ENCODE measurements around the gene MYH8.

MYH8 gene

GRCh38 chr17:10421900-10422542, at the start of gene MYH8:
MYH8 (minus strand) TSS chr17:10421950; CDS start chr17:10420227, 1,723 bp downstream.
- no peak for DNase-seq

GRCh38 chr17:10469459-10469858, 47.7 kb upstream of the MYH8 start, which contains the start of gene MYH4:
MYH4 (minus strand) TSS chr17:10469559; CDS start chr17:10466745, 2,814 bp downstream.
- DNase-seq = no peak

GRCh38 chr17:10463402-10463801, 41.7 kb upstream of the MYH8 start:
- no peak for DNase-seq

GRCh38 chr17:10460062-10460461, 38.3 kb upstream of the MYH8 start:
- no peak for DNase-seq

- DNase-seq = no peak
Measured at GRCh38 chr17:10458701-10459100, 37.0 kb upstream of the MYH8 start.

GRCh38 chr17:10457952-10458351, 36.2 kb upstream of the MYH8 start:
- no peak for DNase-seq

- no peak for DNase-seq
Measured at GRCh38 chr17:10447026-10447931, 25.5 kb upstream of the MYH8 start.

GRCh38 chr17:10439816-10440215, 18.1 kb upstream of the MYH8 start:
- DNase-seq = no peak

GRCh38 chr17:10435096-10435495, 13.3 kb upstream of the MYH8 start:
- DNase-seq = no peak

GRCh38 chr17:10429421-10430045, 7.8 kb upstream of the MYH8 start:
- DNase-seq = no peak

GRCh38 chr17:10428781-10429180, 7.0 kb upstream of the MYH8 start:
- no peak for DNase-seq

- DNase-seq = no peak
Measured at GRCh38 chr17:10421211-10421610, 539 bp downstream of the MYH8 start.

GRCh38 chr17:10420811-10421210, 939 bp downstream of the MYH8 start:
- no peak for DNase-seq

- DNase-seq = no peak
Measured at GRCh38 chr17:10417431-10417830, 4.3 kb downstream of the MYH8 start.

- no peak for DNase-seq
Measured at GRCh38 chr17:10415161-10415560, 6.6 kb downstream of the MYH8 start.

- DNase-seq = no peak
Measured at GRCh38 chr17:10403589-10403988, 18.2 kb downstream of the MYH8 start.

- DNase-seq = no peak
Measured at GRCh38 chr17:10398352-10398751, 23.4 kb downstream of the MYH8 start.

GRCh38 chr17:10396524-10397163, 25.1 kb downstream of the MYH8 start:
- DNase-seq = no peak

- no peak for DNase-seq
Measured at GRCh38 chr17:10394201-10394887, 27.4 kb downstream of the MYH8 start.

GRCh38 chr17:10392880-10393279, 28.9 kb downstream of the MYH8 start:
- no peak for DNase-seq

GRCh38 chr17:10385871-10386270, 35.9 kb downstream of the MYH8 start:
- DNase-seq = no peak

GRCh38 chr17:10384175-10384574, 37.6 kb downstream of the MYH8 start:
- DNase-seq = no peak
